ENCODE results near the gene ADO. TPM values are rescaled to one million over a fixed set of nuclear protein-coding genes. Genes with fewer than 3 reads are reported as not detected.

The ADO gene
- total and polyA plus RNA-seq, 2 of the 13 experiments (the other 11 are each of a cell fraction or from before 2014, with no cell fraction given): 8.9 to 15.9 TPM

DNA sequence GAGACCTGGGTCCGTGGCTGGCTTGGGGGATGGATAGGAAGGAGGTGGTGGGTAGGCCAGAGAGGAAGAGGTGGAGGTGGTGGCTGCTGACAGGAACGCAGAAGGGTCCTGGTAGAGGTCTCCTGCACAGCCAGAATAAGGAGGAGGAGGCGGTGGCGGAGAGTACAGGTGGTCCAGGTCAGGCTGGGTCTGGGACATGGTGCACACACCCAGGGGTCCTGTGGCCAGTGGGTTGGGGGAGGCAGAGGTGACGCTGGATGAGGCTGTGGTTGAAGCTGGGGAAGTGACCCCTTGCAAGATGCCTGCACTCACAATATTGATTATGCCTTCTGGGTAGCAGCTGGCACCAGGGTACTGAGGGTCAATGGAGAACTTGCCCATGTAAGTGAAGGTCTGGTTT lies 9.5 kb downstream of the ADO start:
- no peak for FAIRE-seq
- POLR2A ChIA-PET: no interaction called here
- CTCF ChIA-PET (ENCODE audit: low intra/inter-chr PET ratio, low total read pairs): no interaction called here

DNA sequence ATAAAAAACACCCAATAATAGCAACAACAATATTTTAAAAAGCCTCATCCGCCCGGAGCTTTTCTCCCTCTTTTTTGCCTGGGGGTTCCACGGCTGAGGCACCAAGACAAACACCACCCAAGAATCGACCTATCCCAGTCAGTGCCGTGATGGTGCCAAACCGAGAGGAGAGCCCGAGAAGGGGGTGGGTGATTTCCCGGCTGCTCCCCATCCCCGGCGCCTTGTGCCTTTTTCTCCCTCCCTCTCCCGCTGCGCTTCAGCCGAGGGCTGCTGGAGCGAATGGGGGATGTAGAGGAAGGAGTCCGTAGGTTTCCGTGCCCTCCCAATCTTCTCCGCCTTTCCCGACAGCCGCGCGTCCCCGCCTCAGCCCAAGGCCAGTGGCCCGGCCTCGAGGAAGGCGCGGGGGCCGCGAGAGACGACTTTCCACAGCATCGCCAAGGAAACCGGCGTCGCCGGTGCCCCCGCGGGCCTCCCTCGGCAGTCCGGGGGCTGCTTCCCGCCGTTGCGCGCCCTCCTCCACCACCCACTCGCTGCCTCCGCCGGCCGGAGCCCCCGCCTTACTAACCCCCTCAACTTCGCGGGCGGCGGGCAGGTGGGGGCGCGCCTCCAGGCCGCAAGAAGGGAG lies 10.3 kb downstream of the ADO start:
- peak overlapping the region in 1 of 3 experiments; percentile 75; a peak in 2 of 6 replicates for H3K4me3 ChIP-seq (replicated peaks in 1 of 3; ENCODE audit: insufficient read depth in 1 of 3, low read depth in 2 of 3, low read length in 3 of 3)
- H3K9ac ChIP-seq (ENCODE audit: insufficient read depth, low read depth, low read length): no peak overlapping the region
- 26% methylated on average over 23 of the region's 54 CpGs for WGBS (ENCODE audit: low lambda C conversion rate)
- intact Hi-C loops (cut with micrococcal nuclease; ENCODE audit: unreplicated experiment) (no loop called here), in situ Hi-C loops (cut with HindIII; ENCODE audit: extremely low pct_ligation_motif_present, low pct_unique_long_range_greater_than_20kb) (loop anchor here (5.0 to 25.0 kb wide), 2 partner anchors 203 to 553 kb away; partner anchors contain the start of gene RTKN2)
- H3K79me2 ChIP-seq (ENCODE audit: insufficient read depth, low read length): no peaks in the 10 kb centered on the region
- peak overlapping the region; percentile 91 for H3K4me2 ChIP-seq (ENCODE audit: low read depth, low read length)
- ATAC-seq (no peak), FAIRE-seq (no peak), DNase-seq (ENCODE audit: low spot score) (no peak)
- POLR2A ChIA-PET: no interaction called here
- no peak overlapping the region for H3K27ac ChIP-seq (ENCODE audit: extremely low read length, insufficient read depth, low read length)
- peaks cover 7 to 23% of the 10 kb centered on the region in 2 experiments; a peak in 4 of 5 replicates for H3K27me3 ChIP-seq (ENCODE audit: control insufficient read depth in 1 of 2, insufficient read depth in 2 of 2, low read length in 2 of 2)
- TF ChIP-seq ZFP82 (CRISPR knock-in tag; IDR thresholded peaks at IDR 0.05; ENCODE audit: borderline replicate concordance) (no peak), BHLHE40 (IDR thresholded peaks at IDR 0.05; ENCODE audit: low read length) (no peak), TSC22D2 (CRISPR knock-in tag; IDR thresholded peaks at IDR 0.05; ENCODE audit: borderline replicate concordance) (no peak), ARNT (IDR thresholded peaks at IDR 0.05) (no peak)
- TF ChIP-seq, protein P1, sequence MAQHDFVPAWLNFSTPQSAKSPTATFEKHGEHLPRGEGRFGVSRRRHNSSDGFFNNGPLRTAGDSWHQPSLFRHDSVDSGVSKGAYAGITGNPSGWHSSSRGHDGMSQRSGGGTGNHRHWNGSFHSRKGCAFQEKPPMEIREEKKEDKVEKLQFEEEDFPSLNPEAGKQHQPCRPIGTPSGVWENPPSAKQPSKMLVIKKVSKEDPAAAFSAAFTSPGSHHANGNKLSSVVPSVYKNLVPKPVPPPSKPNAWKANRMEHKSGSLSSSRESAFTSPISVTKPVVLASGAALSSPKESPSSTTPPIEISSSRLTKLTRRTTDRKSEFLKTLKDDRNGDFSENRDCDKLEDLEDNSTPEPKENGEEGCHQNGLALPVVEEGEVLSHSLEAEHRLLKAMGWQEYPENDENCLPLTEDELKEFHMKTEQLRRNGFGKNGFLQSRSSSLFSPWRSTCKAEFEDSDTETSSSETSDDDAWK (CRISPR knock-in tag; IDR thresholded peaks at IDR 0.05): no peak
- no peak overlapping the region for H2AFZ ChIP-seq (ENCODE audit: low read length)
- peaks cover 23% of the 10 kb centered on the region for H3K4me1 ChIP-seq (ENCODE audit: insufficient read depth, low read length)
- CTCF ChIA-PET (ENCODE audit: low intra/inter-chr PET ratio, low total read pairs): no interaction called here
- no peaks in the 10 kb centered on the region for H4K20me1 ChIP-seq (ENCODE audit: insufficient read depth, low read length)
- H3K36me3 ChIP-seq (replicated peaks in 1 of 2; ENCODE audit: control insufficient read depth in 1 of 2, insufficient read depth in 2 of 2, low read length in 2 of 2): no peaks in the 10 kb centered on the region
- no TSS peak for BruUV-seq (replicated peaks)
- no peaks in the 10 kb centered on the region for H3K9me3 ChIP-seq (ENCODE audit: low read length)

More for the DNA sequence above, 9.5 kb downstream of the ADO start:
- intact Hi-C loops (cut with micrococcal nuclease; ENCODE audit: unreplicated experiment): no loop called here
- H3K36me3 ChIP-seq (replicated peaks in 1 of 2; ENCODE audit: control insufficient read depth in 1 of 2, insufficient read depth in 2 of 2, low read length in 2 of 2): no peaks in the 10 kb centered on the region
- in situ Hi-C loops (cut with HindIII; ENCODE audit: extremely low pct_ligation_motif_present, low pct_unique_long_range_greater_than_20kb): loop anchor here (25.0 kb wide), 1 partner anchor 552 kb away; the partner anchor contains the start of gene RTKN2
- H3K4me2 ChIP-seq (ENCODE audit: low read depth, low read length): no peak overlapping the region
- no peak overlapping the region for H3K9ac ChIP-seq (ENCODE audit: insufficient read depth, low read depth, low read length)
- peaks cover 23% of the 10 kb centered on the region for H3K4me1 ChIP-seq (ENCODE audit: insufficient read depth, low read length)
- 83% methylated on average over 5 of the region's 5 CpGs for WGBS (ENCODE audit: low lambda C conversion rate)
- H3K27me3 ChIP-seq (ENCODE audit: control insufficient read depth in 1 of 2, insufficient read depth in 2 of 2, low read length in 2 of 2): peaks cover 7 to 23% of the 10 kb centered on the region in 2 experiments; a peak in 4 of 5 replicates
- no TSS peak for BruUV-seq (replicated peaks)
- ATAC-seq (no peak), DNase-seq (ENCODE audit: low spot score) (no peak)
- no peaks in the 10 kb centered on the region for H3K79me2 ChIP-seq (ENCODE audit: insufficient read depth, low read length)
- H3K4me3 ChIP-seq (replicated peaks in 1 of 3; ENCODE audit: insufficient read depth in 1 of 3, low read depth in 2 of 3, low read length in 3 of 3): no peak overlapping the region
- no peak overlapping the region for H2AFZ ChIP-seq (ENCODE audit: low read length)
- H3K27ac ChIP-seq (ENCODE audit: extremely low read length, insufficient read depth, low read length): no peak overlapping the region
- no peaks in the 10 kb centered on the region for H3K9me3 ChIP-seq (ENCODE audit: low read length)
- TF ChIP-seq SRSF4 (IDR thresholded peaks at IDR 0.05; ENCODE audit: low read depth, low read length, poor library complexity, severe bottlenecking): no peak
- no peak for TF ChIP-seq MED8 (CRISPR knock-in tag; IDR thresholded peaks at IDR 0.05; ENCODE audit: insufficient replicate concordance)
- no peak for TF ChIP-seq PAX8 (CRISPR knock-in tag; IDR thresholded peaks at IDR 0.05; ENCODE audit: borderline replicate concordance)
- no peak for TF ChIP-seq ZSCAN29 (CRISPR knock-in tag; conservative IDR thresholded peaks at IDR 0.05)
- H4K20me1 ChIP-seq (ENCODE audit: insufficient read depth, low read length): no peaks in the 10 kb centered on the region
